H1 (cell line): Measurements from ENCODE around the gene PUSL1. TPM values are rescaled to one million over a fixed set of nuclear protein-coding genes. Genes with fewer than 3 reads are reported as not detected.
A peak's percentile ranks its signal among the peaks of the same experiment; 100 is the strongest.

Experiments used
- CTCF ChIA-PET: fragments of 300-600 bp; sonication (Branson Sonifier 250); formaldehyde crosslinking; loops from one replicate; lab custom pipeline; 2021; ENCODE audit not compliant: partially characterized antibody; lab: Charles Lee
- POLR2A ChIA-PET: fragments of 300-600 bp; sonication (Branson Sonifier 250); formaldehyde crosslinking; loops from one replicate; lab custom pipeline; 2021; ENCODE audit warnings: inconsistent platforms; ENCODE audit not compliant: partially characterized antibody; lab: Charles Lee
- DNase-seq, 2 experiments: peaks; one replicate each; pipeline versions ENCODE4 v3.0.0 to v3.0.0-alpha.2; 2010 to 2022; ENCODE audit warnings: low spot score in 2 of 2, low read depth in 1 of 2, mixed read lengths in 1 of 2
- FAIRE-seq: peaks from 2 replicates; lab custom pipeline; 2011; peaks lifted over from hg19 to GRCh38; lab: Jason Lieb, UNC
- H2AFZ ChIP-seq: 2 replicates; pipeline ENCODE4 v1.8.1; 2012; ENCODE audit warnings: low read length, inconsistent platforms
- H2AK5ac ChIP-seq: 2 replicates; pipeline ENCODE4 v1.6.1; 2013; ENCODE audit warnings: low read depth, low read length
- H2BK120ac ChIP-seq: replicated peaks from 2 replicates; pipeline ENCODE3; 2013; ENCODE audit warnings: low read depth, low read length, inconsistent platforms
- H2BK12ac ChIP-seq: 2 replicates; pipeline ENCODE4 v1.6.1; 2013; ENCODE audit warnings: low read depth, low read length
- H2BK15ac ChIP-seq: 2 replicates; pipeline ENCODE4 v1.6.1; 2013; ENCODE audit warnings: low read length
- H2BK20ac ChIP-seq: 2 replicates; pipeline ENCODE4 v1.6.1; 2013; ENCODE audit warnings: low read length
- H2BK5ac ChIP-seq: 2 replicates; pipeline ENCODE4 v1.6.1; 2013; ENCODE audit warnings: low read depth, low read length
- H3K14ac ChIP-seq: 2 replicates; pipeline ENCODE4 v1.6.1; 2013; ENCODE audit warnings: inconsistent platforms; ENCODE audit not compliant: insufficient read length
- H3K18ac ChIP-seq: 2 replicates; pipeline ENCODE4 v1.6.1; 2013; ENCODE audit warnings: low read length; ENCODE audit errors: extremely low read depth
- H3K23ac ChIP-seq: 2 replicates; pipeline ENCODE4 v1.6.1; 2013; ENCODE audit warnings: inconsistent platforms; ENCODE audit not compliant: insufficient read length
- H3K23me2 ChIP-seq: 2 replicates; pipeline ENCODE4 v1.6.1; 2013; ENCODE audit warnings: low read depth, low read length
- H3K27ac ChIP-seq: 2 replicates; pipeline ENCODE4 v1.6.1; 2011; ENCODE audit warnings: low read depth, low read length, inconsistent platforms
- H3K27me3 ChIP-seq, 4 experiments: replicated peaks in 1 of 4; 1 replicate in 1 of 4; 2 replicates in 3 of 4; pipeline versions ENCODE4 v1.6.1 to v1.8.1; 2011 to 2013; ENCODE audit warnings: low read length in 3 of 4, mild to moderate bottlenecking in 3 of 4, inconsistent platforms in 2 of 4, mixed read lengths in 2 of 4, moderate library complexity in 1 of 4; ENCODE audit not compliant: control insufficient read depth in 3 of 4, insufficient read depth in 3 of 4; ENCODE audit errors: extremely low read depth in 1 of 4
- H3K36me3 ChIP-seq, 4 experiments: 2 replicates each; pipeline versions ENCODE4 v1.6.1 to v1.8.1; 2011 to 2013; ENCODE audit warnings: mild to moderate bottlenecking in 4 of 4, low read length in 3 of 4, moderate library complexity in 2 of 4, control low read depth in 1 of 4, inconsistent platforms in 1 of 4; ENCODE audit not compliant: insufficient read depth in 4 of 4, control insufficient read depth in 2 of 4
- H3K4ac ChIP-seq: replicated peaks from 2 replicates; pipeline ENCODE3; 2013; ENCODE audit warnings: low read length, low read depth, mixed read lengths, inconsistent platforms; ENCODE audit not compliant: insufficient read length
- H3K4me1 ChIP-seq, 4 experiments: replicated peaks in 1 of 4; 1 replicate in 1 of 4; 2 replicates in 3 of 4; pipeline versions ENCODE4 v1.6.1 to v1.8.1; 2011 to 2013; ENCODE audit warnings: low read length in 3 of 4, inconsistent platforms in 2 of 4, mixed read lengths in 1 of 4; ENCODE audit not compliant: insufficient read depth in 4 of 4, control insufficient read depth in 3 of 4
- H3K4me2 ChIP-seq, 2 experiments: 2 replicates each; pipeline versions ENCODE4 v1.6.1 to v1.8.1; 2011 to 2013; ENCODE audit warnings: low read depth in 2 of 2, low read length in 2 of 2, control low read depth in 1 of 2, inconsistent platforms in 1 of 2, mild to moderate bottlenecking in 1 of 2; ENCODE audit not compliant: insufficient read depth in 1 of 2
- H3K4me3 ChIP-seq, 4 experiments: fragments of 200-600, 300-600 bp in 1 of 4; sonication (generic), shearing (Covaris generic), sonication (Bioruptor Twin) in 1 of 4; 2 replicates each; pipeline versions ENCODE4 v1.5.1 to v1.8.1; 2011 to 2016; ENCODE audit warnings: low read length in 4 of 4, low read depth in 3 of 4, control low read depth in 2 of 4, inconsistent platforms in 2 of 4, mild to moderate bottlenecking in 2 of 4, mixed read lengths in 1 of 4, moderate library complexity in 1 of 4; ENCODE audit not compliant: insufficient read depth in 2 of 4; ENCODE audit errors: extremely low read depth in 1 of 4
- H3K56ac ChIP-seq: replicated peaks from 2 replicates; pipeline ENCODE3; 2013; ENCODE audit warnings: low read depth, mild to moderate bottlenecking, mixed read lengths, low read length, inconsistent platforms; ENCODE audit not compliant: insufficient read length
- H3K79me1 ChIP-seq: 2 replicates; pipeline ENCODE4 v1.6.1; 2013; ENCODE audit warnings: low read depth, low read length, control low read depth
- H3K79me2 ChIP-seq, 2 experiments: 2 replicates each; pipeline versions ENCODE4 v1.6.1 to v1.8.1; 2012 to 2013; ENCODE audit warnings: low read length in 2 of 2, mild to moderate bottlenecking in 2 of 2, inconsistent platforms in 1 of 2; ENCODE audit not compliant: insufficient read depth in 2 of 2, control insufficient read depth in 1 of 2
- H3K9ac ChIP-seq, 4 experiments: replicated peaks in 1 of 4; 1 replicate in 1 of 4; 2 replicates in 3 of 4; pipeline versions ENCODE4 v1.6.1 to v1.8.1; 2011 to 2013; ENCODE audit warnings: low read depth in 3 of 4, low read length in 3 of 4, control low read depth in 2 of 4, mild to moderate bottlenecking in 2 of 4, moderate library complexity in 2 of 4, inconsistent platforms in 1 of 4; ENCODE audit errors: extremely low read depth in 1 of 4
- H3K9me3 ChIP-seq, 2 experiments: 2 replicates each; pipeline versions ENCODE4 v1.6.1 to v1.8.1; 2012 to 2013; ENCODE audit warnings: mild to moderate bottlenecking in 2 of 2, moderate library complexity in 2 of 2, control low read depth in 1 of 2, inconsistent platforms in 1 of 2, low read depth in 1 of 2, low read length in 1 of 2, mixed read lengths in 1 of 2; ENCODE audit not compliant: insufficient read depth in 2 of 2
- H4K20me1 ChIP-seq, 2 experiments: replicated peaks in 1 of 2; 2 replicates each; pipeline versions ENCODE3 to v1.8.1; 2011 to 2013; ENCODE audit warnings: inconsistent platforms in 2 of 2, low read length in 2 of 2, mild to moderate bottlenecking in 1 of 2; ENCODE audit not compliant: insufficient read depth in 2 of 2, control insufficient read depth in 1 of 2
- H4K5ac ChIP-seq: 2 replicates; pipeline ENCODE4 v1.6.1; 2013; ENCODE audit warnings: low read length, low read depth, mixed read lengths, inconsistent platforms; ENCODE audit not compliant: insufficient read length
- H4K8ac ChIP-seq: 2 replicates; pipeline ENCODE4 v1.8.0; 2013; ENCODE audit warnings: mild to moderate bottlenecking, moderate library complexity, low read length, inconsistent platforms; ENCODE audit not compliant: insufficient read depth; ENCODE audit errors: extremely low read depth
- H4K91ac ChIP-seq: replicated peaks from 2 replicates; pipeline ENCODE3; 2013; ENCODE audit warnings: low read length, mixed read lengths, inconsistent platforms; ENCODE audit not compliant: insufficient read length
- CBX8 ChIP-seq: fragments of 300-800, 300-1000 bp; sonication (generic); IDR thresholded peaks from 2 replicates; pipeline ENCODE4 v1.7.1; 2016; ENCODE audit warnings: low read depth, low read length, borderline replicate concordance
- EP300 ChIP-seq, 2 experiments: IDR thresholded peaks; 1 replicate in 1 of 2; 2 replicates in 1 of 2; pipeline ENCODE4 v1.6.1; 2011 to 2012; ENCODE audit warnings: low read depth in 2 of 2, low read length in 2 of 2, mild to moderate bottlenecking in 2 of 2, borderline replicate concordance in 1 of 2, inconsistent platforms in 1 of 2, moderate library complexity in 1 of 2
- NANOG ChIP-seq: IDR thresholded peaks from 2 replicates; pipeline ENCODE4 v1.6.1; 2011; ENCODE audit warnings: low read length, low read depth, mild to moderate bottlenecking, inconsistent platforms; ENCODE audit not compliant: insufficient read depth, poor library complexity, severe bottlenecking
- POLR2AphosphoS5 ChIP-seq: IDR thresholded peaks from 2 replicates; pipeline ENCODE4 v1.6.1; 2011; ENCODE audit warnings: low read depth, low read length
- POU5F1 ChIP-seq: IDR thresholded peaks from 2 replicates; pipeline ENCODE4 v1.6.1; 2011; ENCODE audit warnings: low read depth, mild to moderate bottlenecking, low read length, moderate library complexity
- RFX5 ChIP-seq: IDR thresholded peaks from 2 replicates; pipeline ENCODE4 v1.6.1; 2011; ENCODE audit warnings: low read depth, low read length, improper control_type of control experiment, borderline replicate concordance
- SAP30 ChIP-seq: fragments of 300-600 bp; sonication (generic); IDR thresholded peaks from 2 replicates; pipeline ENCODE4 v1.7.1; 2012; ENCODE audit warnings: low read length, moderate library complexity, mild to moderate bottlenecking, inconsistent platforms; ENCODE audit not compliant: insufficient read depth, insufficient replicate concordance
- SIRT6 ChIP-seq: IDR thresholded peaks from one replicate; pipeline ENCODE4 v1.7.1; 2012; ENCODE audit warnings: low read length, inconsistent platforms
- TBP ChIP-seq: IDR thresholded peaks from 2 replicates; pipeline ENCODE4 v1.6.1; 2011; ENCODE audit warnings: low read depth, low read length, improper control_type of control experiment
- WGBS, 2 experiments: shearing (Covaris generic) in 1 of 2; methylation state at CpG; one replicate each; pipeline versions ENCODE4 v1.1.6 to v1.1.7; 2013 to 2015; ENCODE audit warnings: low lambda C conversion rate in 2 of 2, mixed read lengths in 2 of 2, inconsistent platforms in 1 of 2, low coverage in 1 of 2, missing lambda C conversion rate in 1 of 2; ENCODE audit not compliant: insufficient replicate concordance in 2 of 2, insufficient coverage in 1 of 2, insufficient read length in 1 of 2; ENCODE audit errors: extremely low coverage in 1 of 2, missing lambda C conversion rate in 1 of 2; 5-methylcytosine and 5-hydroxymethylcytosine counted together
- polyA plus RNA-seq, 7 experiments: library from polyadenylated mRNA; depleted of rRNA in 3 of 7; stranded (reverse) in 5 of 7; unstranded in 2 of 7; fragments of >200 nt in 5 of 7; fragments of 200-250 nt in 2 of 7; gene quantifications; 1 replicate in 5 of 7; 2 replicates in 1 of 7; 4 replicates in 1 of 7; pipeline versions ENCODE4 v1.2.1 to v1.2.3, GENCODE V29; 2011 to 2013; ENCODE audit warnings: missing spikeins in 2 of 7, mixed read lengths in 2 of 7
- total RNA-seq: library from RNA; stranded (reverse); fragmentation: NEBNext Ultra II Directional; extraction: Animal tissue kit (Norgen Biotek cat#: 25700); gene quantifications from 2 replicates; pipeline ENCODE4 v1.2.1, GENCODE V29; 2021

The PUSL1 gene
- total and polyA plus RNA-seq, 2 of the 8 experiments (the other 6 are each of a cell fraction or from before 2014, with no cell fraction given), result 38.8 to 87.4 TPM

DNA sequence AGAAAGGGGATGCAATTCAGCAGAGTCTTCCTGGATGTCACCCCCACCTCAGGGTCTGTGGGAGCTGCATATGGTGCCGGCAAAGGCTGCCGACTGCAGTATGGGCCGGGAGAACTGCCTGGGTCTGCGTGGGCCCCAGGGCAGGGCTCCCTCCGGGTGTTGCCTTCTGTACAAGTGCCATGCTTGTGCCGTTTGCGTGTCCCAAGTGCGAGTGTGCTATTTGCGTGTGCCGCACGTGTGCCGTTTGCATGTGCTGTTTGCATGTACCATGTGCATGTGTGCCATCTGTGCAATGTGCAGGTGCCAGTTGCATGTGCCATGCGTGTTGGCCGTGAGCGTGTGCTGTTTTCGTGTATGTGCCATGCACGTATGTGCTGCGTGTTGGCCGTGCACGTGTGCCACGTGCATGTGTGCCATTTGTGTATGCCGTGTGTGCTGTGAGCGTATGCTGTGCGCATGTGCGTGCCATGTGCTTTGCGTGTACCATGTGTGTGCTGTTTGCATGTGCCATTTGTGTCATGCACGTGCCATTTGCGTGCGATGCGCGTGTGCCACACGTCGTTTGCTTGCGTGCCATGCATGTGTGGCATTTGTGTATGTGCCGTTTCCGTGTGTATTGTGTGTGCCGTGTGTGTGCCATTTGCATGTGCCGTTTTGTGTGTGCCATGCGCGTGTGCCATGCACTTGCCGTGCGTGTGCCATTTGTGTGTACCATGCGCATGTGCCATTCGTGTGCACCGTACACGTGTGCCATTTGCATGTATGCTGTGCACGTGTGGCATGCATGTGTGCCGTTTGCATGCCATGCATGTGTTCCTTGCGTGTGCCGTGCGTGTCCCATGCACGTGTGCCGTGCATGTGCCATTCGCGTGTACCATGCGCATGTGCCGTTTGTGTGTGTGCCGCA, 21.2 kb downstream of the PUSL1 start:
- Histone ChIP-seq H2BK12ac (peak overlapping the region; percentile 60; the same call in 1 of the 2 replicates), H3K14ac (no peak overlapping the region), H4K91ac (peak overlapping the region; percentile 95), H3K9ac (peak overlapping the region in 1 of 4 experiments; percentile 46; a peak in 1 of 7 replicates), H2AFZ (no peak overlapping the region), H2BK120ac (peak overlapping the region; percentile 64), H3K27ac (no peak overlapping the region), H3K79me1 (peaks cover 9% of the 10 kb centered on the region), H3K4me1 (peaks cover 0 to 8% (median 3%) of the 10 kb centered on the region in 4 experiments; a peak in 5 of 7 replicates), H3K4me3 (no peak overlapping the region), H3K23me2 (peaks cover 9% of the 10 kb centered on the region), H3K56ac (no peak overlapping the region), H3K79me2 (0 out of 4 replicates have a peak, but pooled peaks cover 0 to 8% of the 10 kb centered on the region in 2 experiments), H4K5ac (no peak overlapping the region), H3K27me3 (no peaks in the 10 kb centered on the region; a peak in 1 of 7 replicates), H4K8ac (peak overlapping the region; percentile 51; the same call in 1 of the 2 replicates), H3K36me3 (peaks cover 0 to 3% (median 0%) of the 10 kb centered on the region in 4 experiments; a peak in 1 of 8 replicates), H2BK20ac (no peak overlapping the region), H4K20me1 (peaks cover 3 to 26% of the 10 kb centered on the region in 2 experiments), H3K9me3 (peaks cover 0 to 6% of the 10 kb centered on the region in 2 experiments; a peak in 2 of 4 replicates), H3K23ac (no peak overlapping the region), H2BK5ac (peak overlapping the region; percentile 26; the same call in 1 of the 2 replicates), H3K4ac (peak overlapping the region; percentile 96), H2AK5ac (peak overlapping the region; percentile 18; the same call in 1 of the 2 replicates), H3K4me2 (no peak overlapping the region), H2BK15ac (no peak overlapping the region), H3K18ac (no peak overlapping the region)
- WGBS, 2 experiments, result 93% methylated on average over 58 of the region's 58 CpGs; no CpG with 5 or more reads in 1 of the 2 experiments
- TF ChIP-seq EP300 (IDR thresholded peaks at IDR 0.05; ENCODE audit: borderline replicate concordance in 1 of 2, low read depth in 2 of 2, low read length in 2 of 2) (no peak), POLR2AphosphoS5 (peak; percentile 67), NANOG (no peak), TBP (no peak), SAP30 (no peak), RFX5 (no peak), SIRT6 (no peak), CBX8 (no peak), POU5F1 (no peak)
- ChIA-PET POLR2A (interaction anchor here (0.9 to 9.0 kb wide), 5 partner anchors 8 to 34 kb away, joined by 3 to 134 read pairs (median 4); no protein-coding TSS in a partner anchor), CTCF (no interaction called here)
- FAIRE-seq (no peak), DNase-seq (no peak)
